Measurements from ENCODE around the gene TNK1. TPM values are rescaled to one million over a fixed set of nuclear protein-coding genes. Genes with fewer than 3 reads are reported as not detected.

TNK1 gene
- total and polyA plus RNA-seq, 2 experiments from 2014 or later, result 6.1 to 8.9 TPM

GRCh38 chr17:7437369-7437863, 56.5 kb downstream of the TNK1 start (continued):
- TF ChIP-seq CTCF (conservative IDR thresholded peaks at IDR 0.05; ENCODE audit: low read depth in 2 of 2) (no peak), ZNF114 (CRISPR knock-in tag; IDR thresholded peaks at IDR 0.05) (no peak), JUNB (IDR thresholded peaks at IDR 0.05; ENCODE audit: unreplicated experiment) (no peak)

GRCh38 chr17:7437950-7438614, 57.2 kb downstream of the TNK1 start:
- DNase-seq (ENCODE audit: low spot score) (peak; percentile 86), ATAC-seq (peak; percentile 8)
- Histone ChIP-seq H3F3A (replicated peaks; ENCODE audit: low read depth) (peaks cover 40% of the 10 kb centered on the region), H3K4me3 (peak overlapping the region; percentile 98), H3K27ac (ENCODE audit: low read depth) (no peak overlapping the region), H2AFZ (0 out of 2 replicates have a peak overlapping the region, but pooled peaks have one; percentile 72), H3K9me2 (ENCODE audit: insufficient read depth) (no peaks in the 10 kb centered on the region), H3K79me2 (replicated peaks; ENCODE audit: insufficient read depth) (no peaks in the 10 kb centered on the region), H3K4me1 (ENCODE audit: insufficient read depth) (peaks cover 22% of the 10 kb centered on the region), H4K20me1 (replicated peaks; ENCODE audit: insufficient read depth) (no peaks in the 10 kb centered on the region; the same call in 1 of the 2 replicates), H3K27me3 (ENCODE audit: insufficient read depth) (peaks cover 35% of the 10 kb centered on the region), H3K4me2 (peak overlapping the region; percentile 76), H3K36me3 (ENCODE audit: insufficient read depth) (no peaks in the 10 kb centered on the region)
- Mint-ChIP-seq H3K36me3 (ENCODE audit: low read depth) (no peaks in the 10 kb centered on the region; the same call in 2 of the 3 replicates), H3K4me1 (peaks cover 30% of the 10 kb centered on the region), H3K27me3 (ENCODE audit: insufficient read depth, low read depth, poor library complexity) (peaks cover 48% of the 10 kb centered on the region), H3K9me3 (no peaks in the 10 kb centered on the region), H3K4me3 (peak overlapping the region; percentile 84), H3K27ac (no peak overlapping the region; the same call in 1 of the 2 replicates)
- TF ChIP-seq EZH2 (IDR thresholded peaks at IDR 0.05; ENCODE audit: low read depth, unreplicated experiment), result no peak
- TF ChIP-seq ZNF331 (CRISPR knock-in tag; IDR thresholded peaks at IDR 0.05; ENCODE audit: low read depth), result no peak
- no peak for TF ChIP-seq ZNF462 (CRISPR knock-in tag; IDR thresholded peaks at IDR 0.05)
- no peak for TF ChIP-seq JUNB (IDR thresholded peaks at IDR 0.05; ENCODE audit: unreplicated experiment)
- peak; percentile 75 for TF ChIP-seq POLR2AphosphoS5 (IDR thresholded peaks at IDR 0.05; ENCODE audit: low read depth)
- no peak for TF ChIP-seq CREB1 (CRISPR knock-in tag; IDR thresholded peaks at IDR 0.05; ENCODE audit: low read depth)
- no peak for TF ChIP-seq ETS1 (IDR thresholded peaks at IDR 0.05)
